ENCODE data around the gene CENPP.

Gene CENPP

GRCh38 chr9:92535940-92536850, 210.4 kb downstream of the CENPP start, which contains the start of gene ECM2:
ECM2 (minus strand) TSS chr9:92535990; CDS start chr9:92522866, 13,124 bp downstream.
- TF ChIP-seq GATA2 (IDR thresholded peaks at IDR 0.05; ENCODE audit: low read depth, low read length) (no peak), GATA3 (IDR thresholded peaks at IDR 0.05; ENCODE audit: low read depth, low read length) (no peak)

- TF ChIP-seq GATA3 (IDR thresholded peaks at IDR 0.05; ENCODE audit: low read depth, low read length) (no peak), GATA2 (IDR thresholded peaks at IDR 0.05; ENCODE audit: low read depth, low read length) (no peak)
Observed at GRCh38 chr9:92538541-92538940, 212.8 kb downstream of the CENPP start.

- TF ChIP-seq GATA2 (IDR thresholded peaks at IDR 0.05; ENCODE audit: low read depth, low read length) (no peak), GATA3 (IDR thresholded peaks at IDR 0.05; ENCODE audit: low read depth, low read length) (no peak)
Observed at GRCh38 chr9:92543972-92544371, 218.2 kb downstream of the CENPP start.

GRCh38 chr9:92545002-92545510, 219.3 kb downstream of the CENPP start:
- no peak for TF ChIP-seq GATA3 (IDR thresholded peaks at IDR 0.05; ENCODE audit: low read depth, low read length)
- TF ChIP-seq GATA2 (IDR thresholded peaks at IDR 0.05; ENCODE audit: low read depth, low read length), result no peak

- no peak for TF ChIP-seq GATA3 (IDR thresholded peaks at IDR 0.05; ENCODE audit: low read depth, low read length)
- TF ChIP-seq GATA2 (IDR thresholded peaks at IDR 0.05; ENCODE audit: low read depth, low read length), result no peak
Observed at GRCh38 chr9:92547356-92547755, 221.6 kb downstream of the CENPP start.

- TF ChIP-seq GATA3 (IDR thresholded peaks at IDR 0.05; ENCODE audit: low read depth, low read length) (no peak), GATA2 (IDR thresholded peaks at IDR 0.05; ENCODE audit: low read depth, low read length) (no peak)
Observed at GRCh38 chr9:92550765-92551164, 225.0 kb downstream of the CENPP start.

- TF ChIP-seq GATA3 (IDR thresholded peaks at IDR 0.05; ENCODE audit: low read depth, low read length) (no peak), GATA2 (IDR thresholded peaks at IDR 0.05; ENCODE audit: low read depth, low read length) (no peak)
Observed at GRCh38 chr9:92558612-92559374, 233.0 kb downstream of the CENPP start.

GRCh38 chr9:92561374-92562330, 235.9 kb downstream of the CENPP start:
- TF ChIP-seq GATA2 (IDR thresholded peaks at IDR 0.05; ENCODE audit: low read depth, low read length) (no peak), GATA3 (IDR thresholded peaks at IDR 0.05; ENCODE audit: low read depth, low read length) (no peak)

- TF ChIP-seq GATA2 (IDR thresholded peaks at IDR 0.05; ENCODE audit: low read depth, low read length) (no peak), GATA3 (IDR thresholded peaks at IDR 0.05; ENCODE audit: low read depth, low read length) (no peak)
Observed at GRCh38 chr9:92562461-92562967, 236.8 kb downstream of the CENPP start.

- TF ChIP-seq GATA3 (IDR thresholded peaks at IDR 0.05; ENCODE audit: low read depth, low read length) (no peak), GATA2 (IDR thresholded peaks at IDR 0.05; ENCODE audit: low read depth, low read length) (no peak)
Observed at GRCh38 chr9:92563116-92564100, 237.7 kb downstream of the CENPP start.

GRCh38 chr9:92564504-92564903, 238.8 kb downstream of the CENPP start:
- no peak for TF ChIP-seq GATA3 (IDR thresholded peaks at IDR 0.05; ENCODE audit: low read depth, low read length)
- no peak for TF ChIP-seq GATA2 (IDR thresholded peaks at IDR 0.05; ENCODE audit: low read depth, low read length)

- TF ChIP-seq GATA3 (IDR thresholded peaks at IDR 0.05; ENCODE audit: low read depth, low read length) (no peak), GATA2 (IDR thresholded peaks at IDR 0.05; ENCODE audit: low read depth, low read length) (no peak)
Observed at GRCh38 chr9:92564982-92565381, 239.2 kb downstream of the CENPP start.

Data from SH-SY5Y (cell line).